KMS-11 (cell line): ENCODE results near the gene MAP2K5.

Experiments used
- H2AFZ ChIP-seq: fragments of 200-600 bp; sonication (generic); 2 replicates; pipeline ENCODE4 v1.6.1; 2016; ENCODE audit warnings: antibody characterized with exemption, mixed run types, low read depth
- H3K27ac ChIP-seq: fragments of 200-600 bp; sonication (generic); 2 replicates; pipeline ENCODE4 v1.6.1; 2016; ENCODE audit warnings: mild to moderate bottlenecking, mixed run types
- H3K27me3 ChIP-seq: fragments of 200-600 bp; sonication (generic); 2 replicates; pipeline ENCODE4 v1.6.1; 2017; ENCODE audit warnings: mild to moderate bottlenecking, low read depth, mixed run types, moderate library complexity; ENCODE audit not compliant: insufficient read depth
- H3K36me3 ChIP-seq: fragments of 200-600 bp; sonication (generic); 2 replicates; pipeline ENCODE4 v1.6.1; 2017; ENCODE audit warnings: mild to moderate bottlenecking, mixed run types; ENCODE audit not compliant: insufficient read depth
- H3K4me1 ChIP-seq: fragments of 200-600 bp; sonication (generic); 2 replicates; pipeline ENCODE4 v1.6.1; 2016; ENCODE audit warnings: mild to moderate bottlenecking, low read depth, mixed run types; ENCODE audit not compliant: poor library complexity, severe bottlenecking
- H3K4me2 ChIP-seq: fragments of 200-600 bp; sonication (generic); 2 replicates; pipeline ENCODE4 v1.7.0; 2016; ENCODE audit warnings: mild to moderate bottlenecking, mixed run types
- H3K4me3 ChIP-seq: fragments of 200-600 bp; sonication (generic); IDR thresholded peaks from 2 replicates; pipeline ENCODE4 v1.6.1; 2017; ENCODE audit warnings: low read depth, low read length, mixed read lengths; ENCODE audit not compliant: insufficient read depth
- H3K79me2 ChIP-seq: fragments of 200-600 bp; sonication (generic); 2 replicates; pipeline ENCODE4 v1.6.1; 2016; ENCODE audit warnings: low read depth, mixed run types; ENCODE audit not compliant: insufficient read depth
- H3K9ac ChIP-seq: fragments of 200-600 bp; sonication (generic); 2 replicates; pipeline ENCODE4 v1.6.1; 2016; ENCODE audit warnings: mild to moderate bottlenecking, mixed run types
- H4K20me1 ChIP-seq: fragments of 200-600 bp; sonication (generic); 2 replicates; pipeline ENCODE4 v1.6.1; 2016; ENCODE audit warnings: mild to moderate bottlenecking, mixed run types; ENCODE audit not compliant: insufficient read depth
- CTCF ChIP-seq: fragments of 200-600 bp; sonication (generic); conservative IDR thresholded peaks from 2 replicates; pipeline ENCODE4 v1.6.1; 2017; ENCODE audit warnings: low read depth, mild to moderate bottlenecking, antibody characterized with exemption, low read length, moderate library complexity, mixed read lengths

The MAP2K5 gene

DNA sequence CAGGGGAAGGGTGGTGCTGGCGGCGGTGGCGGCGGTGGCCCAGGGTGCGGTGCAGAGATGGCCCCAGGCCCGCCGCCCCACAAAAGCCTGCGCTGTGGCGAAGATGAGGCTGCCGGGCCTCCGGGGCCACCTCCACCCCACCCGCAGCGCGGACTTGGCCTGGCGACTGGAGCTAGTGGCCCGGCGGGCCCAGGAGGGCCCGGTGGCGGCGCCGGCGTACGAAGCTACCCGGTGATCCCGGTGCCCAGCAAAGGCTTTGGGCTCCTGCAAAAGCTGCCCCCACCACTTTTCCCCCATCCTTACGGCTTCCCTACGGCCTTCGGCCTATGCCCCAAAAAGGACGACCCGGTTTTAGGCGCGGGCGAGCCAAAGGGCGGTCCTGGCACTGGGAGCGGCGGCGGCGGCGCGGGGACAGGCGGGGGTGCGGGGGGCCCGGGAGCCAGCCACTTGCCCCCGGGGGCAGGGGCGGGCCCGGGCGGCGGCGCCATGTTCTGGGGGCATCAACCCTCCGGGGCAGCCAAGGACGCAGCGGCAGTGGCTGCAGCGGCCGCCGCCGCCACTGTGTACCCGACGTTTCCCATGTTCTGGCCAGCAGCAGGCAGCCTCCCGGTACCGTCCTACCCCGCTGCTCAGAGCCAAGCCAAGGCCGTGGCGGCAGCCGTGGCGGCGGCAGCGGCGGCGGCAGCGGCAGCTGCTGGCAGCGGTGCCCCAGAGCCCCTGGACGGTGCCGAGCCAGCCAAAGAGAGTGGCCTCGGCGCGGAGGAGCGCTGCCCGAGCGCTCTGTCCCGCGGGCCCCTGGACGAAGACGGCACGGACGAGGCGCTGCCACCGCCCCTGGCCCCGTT lies 284.4 kb downstream of the MAP2K5 start:
- H3K79me2 ChIP-seq, result no peaks in the 10 kb centered on the region
- no peak overlapping the region for H3K4me3 ChIP-seq
- H3K9ac ChIP-seq, result no peak overlapping the region
- H3K36me3 ChIP-seq, result no peaks in the 10 kb centered on the region
- H3K27ac ChIP-seq, result no peak overlapping the region
- no peaks in the 10 kb centered on the region for H4K20me1 ChIP-seq
- peaks cover 3% of the 10 kb centered on the region; the same call in 1 of the 2 replicates for H3K27me3 ChIP-seq
- H3K4me1 ChIP-seq, result no peaks in the 10 kb centered on the region
- no peak overlapping the region for H3K4me2 ChIP-seq
- H2AFZ ChIP-seq, result no peak overlapping the region
- no peak for TF ChIP-seq CTCF

DNA sequence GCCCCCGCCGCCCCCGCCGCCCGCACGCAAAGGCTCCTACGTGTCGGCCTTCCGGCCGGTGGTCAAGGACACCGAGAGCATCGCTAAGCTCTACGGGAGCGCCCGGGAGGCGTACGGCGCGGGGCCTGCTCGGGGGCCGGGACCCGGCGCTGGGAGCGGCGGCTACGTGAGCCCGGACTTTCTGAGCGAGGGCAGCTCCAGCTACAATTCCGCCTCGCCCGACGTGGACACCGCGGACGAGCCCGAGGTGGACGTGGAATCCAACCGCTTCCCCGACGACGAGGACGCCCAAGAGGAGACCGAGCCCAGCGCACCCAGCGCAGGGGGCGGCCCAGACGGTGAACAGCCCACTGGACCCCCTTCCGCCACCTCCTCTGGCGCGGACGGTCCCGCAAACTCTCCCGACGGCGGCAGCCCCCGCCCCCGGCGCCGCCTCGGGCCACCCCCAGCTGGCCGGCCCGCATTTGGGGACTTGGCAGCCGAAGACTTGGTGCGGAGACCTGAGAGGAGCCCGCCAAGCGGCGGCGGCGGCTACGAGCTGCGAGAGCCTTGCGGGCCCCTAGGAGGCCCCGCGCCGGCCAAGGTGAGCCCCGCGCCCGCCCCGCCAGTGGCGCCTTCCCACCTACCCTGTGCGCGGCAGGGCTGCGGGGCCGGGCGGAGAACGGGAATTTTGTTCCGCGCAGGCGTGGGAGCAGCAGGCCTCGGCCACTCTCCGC lies 285.2 kb downstream of the MAP2K5 start:
- no peak overlapping the region for H3K27ac ChIP-seq
- no peaks in the 10 kb centered on the region for H3K4me1 ChIP-seq
- no peak for TF ChIP-seq CTCF
- no peak overlapping the region for H3K9ac ChIP-seq
- H3K27me3 ChIP-seq, result peaks cover 3% of the 10 kb centered on the region; the same call in 1 of the 2 replicates
- no peak overlapping the region for H2AFZ ChIP-seq
- H3K79me2 ChIP-seq, result no peaks in the 10 kb centered on the region
- H3K4me3 ChIP-seq, result no peak overlapping the region
- H3K36me3 ChIP-seq, result no peaks in the 10 kb centered on the region
- no peaks in the 10 kb centered on the region for H4K20me1 ChIP-seq
- no peak overlapping the region for H3K4me2 ChIP-seq

DNA sequence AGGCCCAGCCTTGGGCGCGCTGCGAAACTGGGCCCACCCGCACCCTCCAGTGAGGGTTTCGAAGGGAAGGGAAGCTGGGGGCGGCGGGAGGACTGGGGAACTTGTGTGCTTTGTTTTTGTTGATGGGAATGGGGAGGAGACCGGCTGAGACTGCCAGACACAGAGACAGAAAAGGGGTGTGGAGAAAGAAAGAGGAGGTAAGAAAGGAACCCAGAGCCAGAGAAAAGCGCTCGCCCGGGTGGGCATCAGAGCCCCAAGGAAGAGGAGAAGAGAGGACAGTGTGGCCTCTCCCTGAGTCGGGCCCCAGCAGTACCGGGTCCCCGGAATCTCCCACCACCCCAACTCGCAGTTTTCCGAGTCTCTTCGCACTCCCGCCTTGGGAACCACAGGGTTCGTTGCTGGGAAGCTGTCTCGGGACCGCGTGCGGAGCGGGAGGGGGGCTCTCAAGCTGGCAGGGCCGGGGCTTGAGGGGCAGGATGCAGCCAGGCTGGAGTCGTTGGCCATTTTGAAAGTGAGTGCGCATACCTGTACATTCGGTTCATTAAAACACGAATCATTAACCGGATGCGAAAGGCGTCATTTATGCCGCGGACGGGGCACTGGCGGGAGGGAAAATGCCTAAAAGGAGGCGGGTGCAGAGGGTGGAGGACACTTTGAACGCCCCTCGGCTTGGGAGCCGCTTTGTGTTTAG lies 285.9 kb downstream of the MAP2K5 start:
- no peak overlapping the region for H3K9ac ChIP-seq
- H3K79me2 ChIP-seq, result no peaks in the 10 kb centered on the region
- no peaks in the 10 kb centered on the region for H3K36me3 ChIP-seq
- no peaks in the 10 kb centered on the region for H3K4me1 ChIP-seq
- no peak overlapping the region for H3K4me3 ChIP-seq
- H3K4me2 ChIP-seq, result no peak overlapping the region
- peaks cover 3% of the 10 kb centered on the region; the same call in 1 of the 2 replicates for H3K27me3 ChIP-seq
- H2AFZ ChIP-seq, result no peak overlapping the region
- no peak for TF ChIP-seq CTCF
- H4K20me1 ChIP-seq, result no peaks in the 10 kb centered on the region
- no peak overlapping the region for H3K27ac ChIP-seq

- Histone ChIP-seq H3K9ac (no peak overlapping the region), H3K4me2 (no peak overlapping the region), H3K79me2 (no peaks in the 10 kb centered on the region), H3K4me1 (no peaks in the 10 kb centered on the region), H3K27me3 (peaks cover 3% of the 10 kb centered on the region; the same call in 1 of the 2 replicates), H2AFZ (no peak overlapping the region), H3K36me3 (no peaks in the 10 kb centered on the region), H3K4me3 (no peak overlapping the region), H4K20me1 (no peaks in the 10 kb centered on the region), H3K27ac (no peak overlapping the region)
- no peak for TF ChIP-seq CTCF
Observed at GRCh38 chr15:67828969-67829646, 286.6 kb downstream of the MAP2K5 start.
